ENCODE data around the gene GPRC5D. TPM values are rescaled to one million over a fixed set of nuclear protein-coding genes. Genes with fewer than 3 reads are reported as not detected.

The GPRC5D gene
- total and polyA plus RNA-seq, 9 of the 15 experiments (the other 6 are each of a cell fraction or from before 2014, with no cell fraction given) = 1.0 to 1.1 TPM; not detected in 7

DNA sequence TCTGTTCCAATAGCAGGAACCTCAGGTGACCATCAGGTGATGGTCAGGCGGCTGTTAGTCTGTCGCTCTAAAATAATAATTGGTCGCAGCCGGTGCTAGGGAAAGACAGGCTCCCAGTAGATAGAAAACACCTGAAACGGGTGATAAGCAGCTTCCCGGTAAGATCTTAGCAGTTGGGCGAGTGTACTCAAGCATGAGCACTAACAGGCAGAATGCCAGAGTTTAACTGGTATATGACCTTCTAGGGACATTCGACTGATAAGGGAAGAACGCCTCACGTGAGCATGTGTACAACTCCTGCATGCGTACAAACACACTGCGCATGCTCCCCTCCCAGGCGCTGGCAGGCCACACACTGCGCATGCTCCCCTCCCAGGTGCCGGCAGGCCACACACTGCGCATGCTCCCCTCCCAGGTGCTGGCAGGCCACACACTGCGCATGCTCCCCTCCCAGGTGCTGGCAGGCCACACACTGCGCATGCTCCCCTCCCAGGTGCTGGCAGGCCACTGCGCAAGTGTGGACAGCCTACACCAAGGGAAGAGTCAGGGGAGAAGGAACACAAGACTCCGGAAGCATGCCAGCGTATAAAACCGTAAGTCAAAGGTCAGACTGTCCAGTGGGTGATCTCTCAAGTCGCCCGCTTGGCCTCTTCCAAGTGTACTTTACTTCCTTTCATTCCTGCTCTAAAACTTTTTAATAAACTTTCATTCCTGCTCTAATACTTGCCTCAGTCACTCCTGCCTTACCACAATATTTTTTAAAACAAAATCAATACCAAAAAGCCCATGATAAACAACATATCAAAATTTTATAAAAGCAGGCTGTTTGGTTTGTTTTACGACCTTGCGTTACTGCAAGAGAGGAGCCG is 24.5 kb downstream of the GPRC5D start (continued):
- TF ChIP-seq ADNP (tag; IDR thresholded peaks at IDR 0.05) (no peak), DIDO1 (tag; IDR thresholded peaks at IDR 0.05; ENCODE audit: low read depth) (no peak), FOXJ2 (tag; IDR thresholded peaks at IDR 0.05) (peak; percentile 59; the same call in 1 of the 2 replicates), ZNF75A (CRISPR knock-in tag; IDR thresholded peaks at IDR 0.05) (no peak), ZBTB40 (IDR thresholded peaks at IDR 0.05) (no peak), ZBTB40 (CRISPR knock-in tag; IDR thresholded peaks at IDR 0.05) (no peak), CEBPZ (IDR thresholded peaks at IDR 0.05; ENCODE audit: borderline replicate concordance, low read depth, low read length) (no peak), NCOA1 (IDR thresholded peaks at IDR 0.05; ENCODE audit: low read depth) (0 out of 2 replicates have a peak, but pooled peaks have one; percentile 23), MXD1 (CRISPR knock-in tag; IDR thresholded peaks at IDR 0.05; ENCODE audit: borderline replicate concordance, poor library complexity, severe bottlenecking) (no peak), ZSCAN29 (IDR thresholded peaks at IDR 0.05) (no peak), HOXB6 (CRISPR knock-in tag; IDR thresholded peaks at IDR 0.05; ENCODE audit: borderline replicate concordance) (no peak), ZSCAN32 (CRISPR knock-in tag; IDR thresholded peaks at IDR 0.05) (no peak)
- TF ChIP-seq, protein P1, sequence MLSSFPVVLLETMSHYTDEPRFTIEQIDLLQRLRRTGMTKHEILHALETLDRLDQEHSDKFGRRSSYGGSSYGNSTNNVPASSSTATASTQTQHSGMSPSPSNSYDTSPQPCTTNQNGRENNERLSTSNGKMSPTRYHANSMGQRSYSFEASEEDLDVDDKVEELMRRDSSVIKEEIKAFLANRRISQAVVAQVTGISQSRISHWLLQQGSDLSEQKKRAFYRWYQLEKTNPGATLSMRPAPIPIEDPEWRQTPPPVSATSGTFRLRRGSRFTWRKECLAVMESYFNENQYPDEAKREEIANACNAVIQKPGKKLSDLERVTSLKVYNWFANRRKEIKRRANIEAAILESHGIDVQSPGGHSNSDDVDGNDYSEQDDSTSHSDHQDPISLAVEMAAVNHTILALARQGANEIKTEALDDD (IDR thresholded peaks at IDR 0.05) = no peak
